SJSA1 (cell line): ENCODE data around the gene CYBA. TPM values are rescaled to one million over a fixed set of nuclear protein-coding genes. Genes with fewer than 3 reads are reported as not detected.
"Not testable (repeated sequence)": the region's sequence is repeated elsewhere in the genome, so short reads cannot be mapped to it uniquely, and the experiment has no call there.

Source experiments
- DNase-seq, 2 experiments: peaks; one replicate each; pipeline ENCODE4 v3.0.0-alpha.2; 2015 to 2020; ENCODE audit warnings: low spot score in 2 of 2, low read depth in 1 of 2
- H3K27ac ChIP-seq: fragments of 250-450 bp; sonication (Bioruptor Pico); 2 replicates; pipeline ENCODE4 v1.5.1; 2020; ENCODE audit warnings: mild to moderate bottlenecking, moderate library complexity
- H3K27me3 ChIP-seq: fragments of 250-450 bp; sonication (Bioruptor Pico); replicated peaks from 2 replicates; pipeline ENCODE4 v1.5.1; 2020; ENCODE audit warnings: mild to moderate bottlenecking, moderate library complexity
- H3K36me3 ChIP-seq: fragments of 250-450 bp; sonication (Bioruptor Pico); 2 replicates; pipeline ENCODE4 v1.5.1; 2020; ENCODE audit warnings: mild to moderate bottlenecking
- H3K4me1 ChIP-seq: fragments of 250-450 bp; sonication (Bioruptor Pico); replicated peaks from 2 replicates; pipeline ENCODE4 v1.6.1; 2021; ENCODE audit warnings: mild to moderate bottlenecking
- H3K4me3 ChIP-seq: fragments of 250-450 bp; sonication (Bioruptor Pico); 2 replicates; pipeline ENCODE4 v1.5.1; 2020; ENCODE audit warnings: mild to moderate bottlenecking
- H3K9me3 ChIP-seq: fragments of 250-450 bp; sonication (Bioruptor Pico); replicated peaks from 2 replicates; pipeline ENCODE4 v1.5.1; 2020; ENCODE audit warnings: mild to moderate bottlenecking
- total RNA-seq: library from RNA; depleted of rRNA; stranded (reverse); fragments of >200 nt; shearing (Covaris generic); gene quantifications from 2 replicates; pipeline ENCODE4 v1.2.3, GENCODE V29; 2014

The CYBA gene
- total RNA-seq, 1 experiment from 2014 or later, result not detected

DNA sequence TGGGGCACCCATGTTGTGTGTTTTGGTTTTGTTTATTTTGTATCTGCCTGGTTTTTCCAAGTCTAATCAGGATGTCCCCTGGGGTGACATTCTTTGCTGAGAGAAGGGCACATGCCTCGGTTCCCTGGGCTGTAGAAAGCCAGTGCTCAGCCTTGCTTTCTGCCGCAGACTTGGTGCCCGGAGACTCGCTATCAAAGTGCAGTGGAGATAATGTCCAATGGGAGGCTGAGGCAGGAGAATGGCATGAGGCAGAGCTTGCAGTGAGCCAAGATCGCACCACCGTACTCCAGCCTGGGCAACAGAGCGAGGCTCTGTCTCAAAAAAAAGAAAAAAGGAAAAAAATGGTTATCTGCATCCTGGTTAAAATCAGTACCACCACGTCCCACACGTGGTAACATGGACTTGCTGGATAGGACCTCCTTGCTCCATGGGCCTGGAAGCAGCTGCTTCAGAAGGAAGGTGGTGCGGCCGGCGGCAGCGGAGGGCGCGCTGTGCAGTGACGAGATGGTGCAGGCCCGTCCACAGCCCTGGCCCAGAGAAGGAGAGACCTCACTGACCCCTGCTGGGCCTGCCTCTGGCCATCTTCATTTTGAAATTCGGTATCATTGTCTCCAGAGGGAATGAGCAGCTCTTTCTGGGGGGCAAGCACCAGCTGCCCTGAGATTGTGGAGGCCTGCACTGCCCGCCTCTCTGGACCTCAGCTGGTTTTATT, 31.7 kb downstream of the CYBA start:
- Histone ChIP-seq H3K27me3 (no peaks in the 10 kb centered on the region), H3K9me3 (no peaks in the 10 kb centered on the region), H3K27ac (no peak overlapping the region), H3K4me1 (peaks cover 46% of the 10 kb centered on the region), H3K36me3 (peaks cover 72% of the 10 kb centered on the region), H3K4me3 (no peak overlapping the region)
- DNase-seq, result no peak

DNA sequence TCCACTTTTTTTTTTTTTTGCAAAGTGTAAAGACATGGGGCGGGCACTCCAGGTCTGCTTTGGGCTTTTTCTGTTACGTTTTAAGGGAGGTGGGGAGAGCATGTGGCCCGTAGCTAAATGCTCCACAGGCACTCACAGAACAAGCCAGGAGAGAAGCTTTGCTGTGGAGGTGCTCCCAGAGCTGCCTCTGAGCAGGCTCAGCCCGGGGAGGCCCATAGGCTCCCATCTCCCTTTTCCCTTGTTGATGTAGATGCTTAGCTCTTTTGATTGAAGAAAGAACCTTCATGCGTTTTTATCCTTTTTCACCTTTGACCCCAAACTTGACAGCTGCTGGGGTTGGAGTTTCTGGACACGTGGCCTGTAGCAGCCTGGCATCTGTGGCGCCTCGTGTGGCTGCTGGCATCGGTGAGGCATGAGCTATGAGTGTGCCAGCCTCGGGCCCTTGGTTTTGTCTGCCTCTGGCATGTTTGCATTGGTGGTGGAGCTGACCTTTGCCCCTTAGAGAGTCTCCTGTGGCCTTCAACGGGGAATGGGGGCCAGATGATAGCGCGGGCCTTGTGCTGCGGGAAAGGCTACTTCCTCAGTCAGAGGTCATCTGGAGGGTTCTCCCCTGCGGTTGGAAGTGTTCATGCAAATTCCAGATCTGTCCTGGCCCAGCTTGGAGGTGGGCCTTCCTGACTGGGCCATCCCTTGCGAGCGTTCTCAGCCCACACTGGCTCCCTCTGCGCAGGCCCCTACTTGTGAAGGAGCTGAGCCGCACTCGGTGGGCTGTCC, 32.5 kb downstream of the CYBA start:
- no peaks in the 10 kb centered on the region for H3K9me3 ChIP-seq
- no peaks in the 10 kb centered on the region for H3K27me3 ChIP-seq
- H3K4me1 ChIP-seq, result peaks cover 53% of the 10 kb centered on the region
- peaks cover 70% of the 10 kb centered on the region for H3K36me3 ChIP-seq
- H3K4me3 ChIP-seq, result no peak overlapping the region
- no peak overlapping the region for H3K27ac ChIP-seq
- DNase-seq, result no peak

DNA sequence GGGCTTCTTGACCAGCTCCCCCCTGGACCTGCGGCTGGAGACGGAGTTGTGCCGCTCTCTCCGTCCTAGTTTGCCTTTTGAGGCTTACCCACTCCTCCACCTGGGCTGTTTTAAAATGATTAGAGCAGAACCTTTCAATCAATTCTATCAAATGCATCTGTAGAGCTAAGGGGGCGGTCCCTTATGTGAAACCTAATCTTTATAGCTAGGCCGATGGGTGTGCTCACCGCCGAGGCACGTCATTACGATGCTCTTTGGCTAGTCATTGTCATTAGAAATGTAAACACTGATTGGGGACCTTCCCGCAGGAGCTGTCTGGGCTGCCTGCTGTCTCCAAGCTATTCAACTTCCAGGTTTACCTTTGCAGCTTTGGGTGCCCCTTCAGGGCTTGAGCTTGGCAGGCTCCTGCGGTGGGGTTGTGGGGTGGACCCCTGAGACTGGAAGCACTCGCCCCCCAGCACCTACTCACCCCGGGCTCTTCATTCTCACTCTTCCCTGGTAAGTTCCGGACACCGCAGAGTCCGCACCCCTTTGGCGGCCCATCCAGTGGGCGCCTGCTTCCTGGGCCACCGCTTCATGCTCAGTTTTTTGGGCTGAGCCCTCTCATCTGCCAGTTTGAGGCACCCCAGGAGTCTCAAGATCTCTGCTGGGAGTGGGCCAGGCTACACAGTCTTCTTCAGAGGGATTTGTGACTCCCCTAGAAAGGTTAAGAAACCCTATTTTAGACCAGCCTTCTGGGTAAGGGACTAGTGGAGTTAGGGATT, 33.4 kb downstream of the CYBA start:
- Histone ChIP-seq H3K27ac (no peak overlapping the region), H3K4me1 (peaks cover 58% of the 10 kb centered on the region), H3K9me3 (no peaks in the 10 kb centered on the region), H3K27me3 (no peaks in the 10 kb centered on the region), H3K4me3 (no peak overlapping the region), H3K36me3 (peaks cover 69% of the 10 kb centered on the region)
- no peak for DNase-seq

DNA sequence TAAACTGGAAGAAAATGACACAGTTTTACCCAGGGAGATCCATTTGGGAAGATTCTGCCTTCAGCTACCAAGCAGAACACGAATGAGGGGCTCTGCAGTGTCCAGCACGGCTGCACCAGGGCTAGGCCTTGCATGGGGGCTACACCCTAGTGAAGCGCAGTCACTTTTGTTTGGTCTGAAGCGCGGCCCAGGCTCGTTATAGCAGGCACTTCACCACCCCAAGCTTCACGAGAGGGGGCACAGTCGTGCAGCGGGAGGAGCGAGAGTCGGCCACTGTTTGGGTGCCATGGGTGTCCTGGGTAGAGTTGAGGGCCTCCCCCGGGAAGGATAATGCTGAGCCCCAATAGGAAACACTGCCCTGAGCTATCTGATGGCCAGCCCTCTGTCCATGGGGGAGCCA, 34.1 kb downstream of the CYBA start:
- peaks cover 58% of the 10 kb centered on the region for H3K4me1 ChIP-seq
- no peak overlapping the region for H3K4me3 ChIP-seq
- peaks cover 66% of the 10 kb centered on the region for H3K36me3 ChIP-seq
- H3K27ac ChIP-seq, result no peak overlapping the region
- H3K27me3 ChIP-seq, result no peaks in the 10 kb centered on the region
- DNase-seq, result no peak
- no peaks in the 10 kb centered on the region for H3K9me3 ChIP-seq

DNA sequence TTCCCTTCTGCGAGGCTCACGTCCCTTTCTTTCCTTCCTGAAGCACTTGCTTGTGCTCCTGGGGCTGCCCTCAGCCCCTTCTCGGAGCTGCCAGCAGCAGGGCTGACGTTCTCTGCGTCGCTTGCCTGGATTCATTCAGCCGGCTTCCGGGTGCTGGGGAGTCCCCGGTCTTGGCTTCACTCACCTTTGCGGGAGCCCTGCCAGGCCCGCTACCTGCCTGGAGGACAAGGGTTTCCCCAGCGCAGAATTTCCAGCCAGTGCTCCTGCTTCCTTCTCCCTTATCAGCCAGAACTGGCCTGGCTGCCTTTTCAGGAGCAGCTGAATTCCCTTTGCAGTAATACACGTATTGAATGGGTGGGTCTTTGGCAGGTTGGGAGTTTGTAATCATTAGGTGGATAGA, 34.5 kb downstream of the CYBA start:
- no peak for DNase-seq
- Histone ChIP-seq H3K27ac (no peak overlapping the region), H3K4me1 (peaks cover 58% of the 10 kb centered on the region), H3K4me3 (no peak overlapping the region), H3K36me3 (peaks cover 66% of the 10 kb centered on the region), H3K9me3 (no peaks in the 10 kb centered on the region), H3K27me3 (no peaks in the 10 kb centered on the region)

DNA sequence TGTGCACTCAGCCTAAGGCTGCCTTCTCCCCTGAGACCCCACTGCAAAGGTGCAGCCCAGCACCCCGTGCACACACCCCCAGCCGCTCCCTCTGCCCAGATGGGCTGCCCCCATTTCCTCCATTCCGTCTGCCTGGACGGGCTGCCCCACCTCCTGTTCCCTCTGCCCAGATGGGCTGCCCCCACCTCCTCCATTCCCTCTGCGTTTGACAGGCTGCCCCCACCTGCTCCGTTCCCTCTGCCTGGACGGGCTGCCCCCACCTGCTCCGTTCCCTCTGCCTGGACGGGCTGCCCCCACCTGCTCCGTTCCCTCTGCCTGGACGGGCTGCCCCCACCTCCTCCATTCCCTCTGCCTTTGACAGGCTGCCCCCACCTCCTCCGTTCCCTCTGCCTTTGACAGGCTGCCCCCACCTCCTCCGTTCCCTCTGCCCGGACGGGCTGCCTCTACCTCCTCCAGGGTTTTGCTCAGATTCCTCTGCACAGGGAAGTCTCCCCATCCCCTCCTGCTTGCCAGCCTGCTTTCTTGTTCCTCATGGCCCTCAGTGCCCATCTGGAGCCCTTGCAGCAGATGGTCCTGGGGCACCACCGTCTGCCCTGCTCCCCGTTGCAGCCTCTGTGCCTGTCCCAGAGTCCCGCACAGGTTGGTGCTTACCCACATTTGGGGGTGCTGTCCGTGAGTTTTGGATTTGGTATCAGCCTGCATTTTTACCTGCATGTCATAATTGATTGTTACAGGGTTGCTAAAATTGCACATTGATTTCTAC, 35.9 kb downstream of the CYBA start:
- no peak overlapping the region for H3K27ac ChIP-seq
- DNase-seq, result no peak
- peaks cover 75% of the 10 kb centered on the region for H3K36me3 ChIP-seq
- H3K9me3 ChIP-seq, result no peaks in the 10 kb centered on the region
- H3K4me3 ChIP-seq, result no peak overlapping the region
- no peaks in the 10 kb centered on the region for H3K27me3 ChIP-seq
- H3K4me1 ChIP-seq, result peaks cover 52% of the 10 kb centered on the region

DNA sequence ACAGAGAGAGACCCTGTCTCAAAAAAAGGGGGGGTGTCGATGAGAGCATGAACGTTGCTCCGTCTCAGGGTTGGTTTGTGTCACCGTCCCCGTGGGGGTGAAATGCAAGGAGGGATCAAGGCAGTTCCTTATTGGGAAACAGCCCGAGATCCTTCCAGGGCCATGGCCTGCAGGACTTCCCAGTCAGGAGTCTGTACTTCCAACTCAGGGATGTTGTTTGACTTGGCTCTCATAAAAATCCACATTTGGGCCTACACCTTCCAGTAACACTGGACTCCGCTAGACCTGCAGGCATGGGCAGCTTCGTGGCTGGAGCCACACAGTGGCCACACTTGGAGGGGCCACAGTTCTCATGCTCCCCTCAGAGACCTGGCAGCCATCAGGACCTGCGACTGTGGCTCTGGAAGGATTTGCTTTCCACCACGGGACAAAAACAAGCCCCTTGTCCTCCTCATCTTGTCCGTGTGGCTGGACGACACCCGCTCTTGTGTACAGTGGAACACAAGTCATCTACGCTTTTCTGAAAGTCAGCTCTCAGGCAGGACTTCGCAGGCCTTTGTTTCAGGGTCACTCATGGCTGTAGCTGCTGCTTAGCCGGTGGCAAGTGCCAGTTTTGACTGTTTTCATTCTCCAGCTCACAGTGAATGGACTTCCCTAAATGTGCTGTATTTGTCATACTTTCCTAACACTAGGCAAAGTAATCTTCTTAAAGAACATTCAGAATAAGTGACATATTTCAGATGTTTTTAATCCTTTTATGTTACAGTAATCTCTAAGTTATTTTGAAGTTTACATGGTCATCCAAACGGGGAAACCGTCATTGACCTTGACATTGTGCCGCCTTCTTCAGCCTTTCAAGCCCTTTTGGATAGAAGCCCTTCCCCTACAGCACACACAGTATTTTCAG, 36.7 kb downstream of the CYBA start:
- H3K4me1 ChIP-seq, result peaks cover 44% of the 10 kb centered on the region
- H3K27me3 ChIP-seq, result no peaks in the 10 kb centered on the region
- H3K9me3 ChIP-seq, result no peaks in the 10 kb centered on the region
- H3K36me3 ChIP-seq, result peaks cover 76% of the 10 kb centered on the region
- H3K4me3 ChIP-seq, result no peak overlapping the region
- peak overlapping the region; percentile 43; the same call in 1 of the 2 replicates for H3K27ac ChIP-seq
- DNase-seq, result peak in 1 of 2 experiments; percentile 30

DNA sequence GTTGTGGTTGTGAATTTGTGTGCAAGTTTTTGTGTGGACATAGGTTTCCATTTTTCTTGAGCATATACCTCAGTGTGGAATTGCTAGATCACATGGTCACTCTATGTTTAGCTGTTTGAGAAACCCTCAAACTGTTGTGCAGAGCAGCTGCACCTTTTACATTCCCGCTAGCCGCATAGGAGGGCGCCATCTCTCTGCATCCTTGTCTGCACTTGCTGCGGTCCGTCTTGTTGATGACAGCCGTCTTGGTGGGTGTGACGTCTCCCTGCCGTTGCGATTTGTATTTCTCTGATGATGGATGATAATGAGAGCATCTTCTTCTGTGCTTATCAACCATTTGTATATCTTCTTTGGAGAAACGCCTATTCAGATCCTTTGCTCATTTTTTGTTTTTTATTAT, 37.6 kb downstream of the CYBA start:
- Histone ChIP-seq H3K36me3 (peaks cover 78% of the 10 kb centered on the region), H3K27me3 (no peaks in the 10 kb centered on the region), H3K4me1 (peaks cover 35% of the 10 kb centered on the region), H3K9me3 (no peaks in the 10 kb centered on the region), H3K4me3 (no peak overlapping the region), H3K27ac (no peak overlapping the region)
- no peak for DNase-seq

DNA sequence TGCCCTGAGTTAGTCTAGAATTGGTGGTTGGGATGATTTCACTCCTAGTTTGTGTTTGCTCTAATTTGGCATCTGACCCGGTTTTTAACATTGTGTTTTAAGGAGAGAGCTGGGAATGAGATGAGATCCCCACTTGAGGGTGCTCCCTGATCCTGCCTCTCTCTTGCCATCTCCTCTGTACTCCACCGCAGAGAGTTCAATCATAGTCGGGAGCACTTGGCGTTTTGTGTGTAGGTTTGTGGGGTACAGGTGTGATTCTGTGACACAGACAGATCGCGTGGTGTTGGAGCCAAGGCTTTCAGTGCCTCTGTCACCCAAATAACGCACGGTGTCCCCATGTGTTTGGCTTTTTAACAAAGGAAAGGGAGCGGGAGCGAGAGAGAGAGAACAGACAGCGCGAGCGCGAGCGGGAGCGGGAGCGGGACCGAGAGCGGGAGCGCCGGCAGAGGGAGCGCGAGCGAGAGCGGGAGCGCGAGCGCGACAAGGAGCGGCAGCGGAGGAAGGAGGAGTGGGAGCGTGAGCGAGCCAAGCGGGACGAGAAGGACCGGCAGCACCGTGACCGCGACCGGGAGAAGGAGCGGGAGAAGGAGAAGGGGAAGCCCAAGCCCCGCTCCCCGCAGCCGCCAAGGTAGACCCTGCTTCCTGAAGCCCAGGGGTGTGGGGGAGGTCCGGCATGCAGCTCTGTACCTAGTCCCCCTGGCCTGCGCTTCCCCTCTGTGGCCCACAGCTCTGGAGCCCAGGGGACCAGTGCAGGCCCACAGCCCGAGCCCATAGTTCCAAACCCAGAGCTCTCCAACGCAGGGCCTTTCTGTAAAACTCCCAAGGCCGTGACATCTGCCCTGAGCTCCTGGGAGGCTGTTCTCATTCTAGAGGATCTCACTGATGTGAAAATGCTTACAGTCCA, 39.7 kb downstream of the CYBA start:
- Histone ChIP-seq H3K36me3 (peaks cover 75% of the 10 kb centered on the region), H3K27me3 (no peaks in the 10 kb centered on the region), H3K4me3 (no peak overlapping the region), H3K4me1 (peaks cover 27% of the 10 kb centered on the region), H3K27ac (no peak overlapping the region), H3K9me3 (no peaks in the 10 kb centered on the region)
- no peak for DNase-seq

DNA sequence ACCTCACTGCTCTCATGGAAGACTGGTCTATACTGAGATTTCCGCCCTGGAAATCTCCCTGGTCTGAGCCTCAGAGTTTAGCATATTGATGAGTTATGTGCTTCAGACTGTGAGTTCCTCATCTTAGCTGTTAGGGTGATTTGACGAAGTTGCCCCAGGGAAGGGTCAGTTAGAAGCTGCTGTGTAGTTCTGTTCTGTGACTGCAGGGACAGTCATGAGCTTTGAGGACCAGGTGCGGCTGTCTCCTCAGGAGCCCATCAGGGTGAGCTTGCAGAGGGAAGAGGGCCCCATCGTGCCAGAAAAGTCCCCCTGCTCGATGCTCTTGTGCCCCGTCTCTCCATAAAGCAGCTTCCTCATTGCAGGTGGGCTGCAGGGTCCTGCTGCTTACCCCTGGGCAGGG, 40.8 kb downstream of the CYBA start:
- DNase-seq, result no peak
- Histone ChIP-seq H3K4me3 (no peak overlapping the region), H3K27me3 (no peaks in the 10 kb centered on the region), H3K36me3 (peaks cover 78% of the 10 kb centered on the region), H3K9me3 (no peaks in the 10 kb centered on the region), H3K4me1 (peaks cover 19% of the 10 kb centered on the region), H3K27ac (no peak overlapping the region)

DNA sequence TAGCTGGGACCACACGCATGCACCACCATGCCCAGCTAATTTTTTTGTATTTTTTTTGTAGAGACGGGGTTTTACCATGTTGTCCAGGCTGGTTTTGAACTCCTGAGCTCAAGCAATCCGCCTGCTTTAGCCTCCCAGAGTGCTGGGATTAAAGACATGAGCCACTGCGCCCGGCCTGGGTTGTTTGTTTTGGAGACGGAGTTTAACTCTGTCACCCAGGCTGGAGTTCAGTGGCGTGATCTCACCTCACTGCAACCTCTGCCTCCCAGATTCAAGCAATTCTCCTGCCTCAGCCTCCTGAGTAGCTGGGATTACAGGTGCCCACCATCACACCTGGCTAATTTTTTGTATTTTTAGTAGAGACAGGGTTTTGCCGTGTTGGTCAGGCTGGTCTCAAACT, 41.4 kb downstream of the CYBA start:
- Histone ChIP-seq H3K4me1 (peaks cover 15% of the 10 kb centered on the region), H3K36me3 (peaks cover 84% of the 10 kb centered on the region)
- H3K27ac ChIP-seq, DNase-seq, H3K9me3 ChIP-seq, H3K4me3 ChIP-seq, H3K27me3 ChIP-seq: not testable (repeated sequence)

DNA sequence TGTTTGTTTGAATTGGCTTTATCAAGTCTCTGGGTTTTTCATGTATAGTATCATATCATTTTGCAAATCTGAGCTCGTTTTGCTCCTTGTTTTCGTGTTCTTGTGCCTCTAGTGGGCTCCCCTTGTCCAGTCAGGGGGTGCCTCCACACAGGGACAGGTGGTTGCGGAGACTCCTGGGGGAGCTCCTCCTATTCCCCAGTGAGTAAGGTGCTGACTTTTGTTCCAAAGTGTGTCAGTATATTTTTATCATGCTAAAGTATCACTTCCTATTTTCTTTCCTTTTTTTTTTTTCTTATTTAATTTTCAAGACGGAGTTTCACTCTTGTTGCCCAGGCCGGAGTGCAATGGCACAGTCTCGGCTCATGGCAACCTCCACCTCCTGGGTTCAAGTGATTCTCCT, 42.8 kb downstream of the CYBA start:
- H3K4me1 ChIP-seq, result peaks cover 2% of the 10 kb centered on the region
- peaks cover 81% of the 10 kb centered on the region for H3K36me3 ChIP-seq
- no peak overlapping the region for H3K27ac ChIP-seq
- no peak for DNase-seq
- H3K27me3 ChIP-seq, result no peaks in the 10 kb centered on the region
- no peaks in the 10 kb centered on the region for H3K9me3 ChIP-seq
- no peak overlapping the region for H3K4me3 ChIP-seq
